ENCODE measurements around the gene RUNX2. TPM values are rescaled to one million over a fixed set of nuclear protein-coding genes. Genes with fewer than 3 reads are reported as not detected.

The RUNX2 gene
- total and polyA plus RNA-seq, 12 donors = 0.28 to 4.5 (median 1.8) TPM

DNA sequence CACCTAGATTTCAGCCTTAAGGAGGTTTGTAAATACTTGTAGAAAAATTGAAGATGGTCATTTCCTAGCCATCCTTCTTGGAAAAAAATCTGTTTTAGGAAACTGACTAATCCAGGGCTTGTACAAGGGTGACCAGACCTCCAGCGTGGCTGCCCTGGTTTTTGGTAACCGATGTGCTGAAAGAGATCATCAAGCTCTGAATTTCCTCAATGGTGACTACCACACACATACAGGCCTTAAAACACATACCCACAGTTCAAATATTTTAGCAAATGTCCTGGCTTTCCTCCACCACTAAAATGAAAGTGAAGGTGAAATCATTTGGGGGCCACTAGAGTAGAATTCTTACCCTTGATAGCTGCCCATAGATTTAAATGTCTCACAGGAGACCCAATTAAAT lies 264.9 kb downstream of the RUNX2 start:
- no peak for TF ChIP-seq POLR2A (IDR thresholded peaks at IDR 0.05)
- no peaks in the 10 kb centered on the region for H3K27me3 ChIP-seq
- no peaks in the 10 kb centered on the region for H3K4me1 ChIP-seq (replicated peaks in 1 of 2)
- H3K27ac ChIP-seq = no peak overlapping the region
- no peak for DNase-seq
- WGBS, 4 donors = 91 to 94% (median 92%) methylated on average over 2 of the region's 2 CpGs
- intact Hi-C loops (cut with DNase I) = no loop called here
- no peaks in the 10 kb centered on the region for H3K36me3 ChIP-seq (replicated peaks in 1 of 2)
- H3K9me3 ChIP-seq (replicated peaks in 1 of 3) = no peaks in the 10 kb centered on the region
- H3K4me3 ChIP-seq = no peak overlapping the region

DNA sequence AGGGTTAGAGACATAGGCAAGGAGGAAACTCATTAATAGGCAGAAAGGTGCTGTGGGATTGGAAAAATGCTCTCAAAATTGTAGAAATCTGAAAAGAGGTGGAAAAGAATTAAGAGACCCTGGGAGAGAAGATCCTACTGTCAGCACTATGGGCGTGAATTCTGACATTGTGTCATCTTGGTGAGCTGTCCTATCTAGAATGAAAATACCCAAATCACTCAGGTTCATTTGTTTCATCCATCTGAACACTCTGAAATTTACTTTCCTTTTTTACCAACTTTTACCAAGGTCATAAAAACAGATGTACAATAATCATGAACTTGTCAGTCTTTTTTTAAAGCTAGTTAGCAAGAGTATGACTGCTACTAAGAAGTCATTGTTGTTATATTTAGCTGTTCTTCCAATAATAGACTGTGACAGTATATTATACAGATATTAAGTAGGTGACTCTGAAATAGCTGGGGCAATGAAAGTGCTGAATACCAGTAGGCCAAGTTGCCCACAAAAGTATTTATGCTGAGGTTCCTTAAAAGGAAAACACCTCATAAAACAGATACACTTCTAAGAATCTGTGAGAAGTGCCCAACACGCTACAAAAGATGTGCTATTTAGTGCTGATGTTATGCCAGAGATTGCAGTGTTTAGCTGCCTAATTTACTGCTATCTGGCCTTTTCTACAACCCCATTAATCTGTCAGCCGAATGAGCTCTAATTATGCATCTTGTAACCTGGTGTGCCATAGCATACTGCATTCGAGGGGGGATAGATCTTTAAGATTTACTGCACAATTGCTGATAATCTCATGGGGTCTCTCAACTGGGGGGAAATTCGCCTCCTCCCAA lies 267.1 kb downstream of the RUNX2 start:
- no peak for TF ChIP-seq CTCF (IDR thresholded peaks at IDR 0.05)
- no peak for TF ChIP-seq POLR2A (IDR thresholded peaks at IDR 0.05)
- Histone ChIP-seq H3K27ac (no peak overlapping the region), H3K36me3 (replicated peaks in 1 of 2) (no peaks in the 10 kb centered on the region), H3K27me3 (no peaks in the 10 kb centered on the region), H3K4me3 (no peak overlapping the region), H3K4me1 (replicated peaks in 1 of 2) (no peaks in the 10 kb centered on the region), H3K9me3 (replicated peaks in 1 of 3) (peaks cover 0 to 2% (median 0%) of the 10 kb centered on the region in 3 donors)
- intact Hi-C loops (cut with DNase I) = no loop called here
- DNase-seq = no peak
- 65 to 74% (median 68%) methylated on average over 5 of the region's 5 CpGs for WGBS, 4 donors

GRCh38 chr6:45597424-45597823 lies 269.3 kb downstream of the RUNX2 start:
- Histone ChIP-seq H3K27me3 (no peaks in the 10 kb centered on the region), H3K27ac (no peak overlapping the region), H3K4me1 (replicated peaks in 1 of 2) (no peaks in the 10 kb centered on the region), H3K9me3 (replicated peaks in 1 of 3) (peaks cover 0 to 9% (median 0%) of the 10 kb centered on the region in 3 donors), H3K4me3 (no peak overlapping the region), H3K36me3 (replicated peaks in 1 of 2) (no peaks in the 10 kb centered on the region)
- intact Hi-C loops (cut with DNase I) = no loop called here
- WGBS, 4 donors = 78 to 85% (median 82%) methylated on average over 5 of the region's 5 CpGs
- no peak for DNase-seq
- TF ChIP-seq POLR2A (IDR thresholded peaks at IDR 0.05) (no peak), CTCF (IDR thresholded peaks at IDR 0.05) (no peak)

DNA sequence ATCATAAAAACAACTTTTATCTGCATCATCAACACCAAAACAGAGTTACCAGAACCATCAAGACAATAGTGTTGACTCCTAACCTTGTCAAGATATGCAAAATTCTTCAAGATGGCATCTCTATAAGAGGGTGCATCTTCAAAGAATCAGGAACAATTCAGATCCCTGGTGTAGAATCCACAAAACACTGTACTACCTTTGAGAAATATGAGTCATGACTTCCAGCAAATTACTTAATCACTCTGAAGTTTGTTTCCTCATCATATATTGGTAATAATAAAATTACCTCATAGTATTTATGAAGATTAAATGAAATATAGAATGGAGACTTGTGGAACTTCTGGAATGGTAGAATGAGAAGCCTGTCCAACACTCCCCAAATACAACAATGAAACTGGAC lies 270.9 kb downstream of the RUNX2 start:
- Histone ChIP-seq H3K27me3 (no peaks in the 10 kb centered on the region), H3K4me3 (no peak overlapping the region), H3K4me1 (replicated peaks in 1 of 2) (no peaks in the 10 kb centered on the region), H3K9me3 (replicated peaks in 1 of 3) (peaks cover 0 to 9% (median 0%) of the 10 kb centered on the region in 3 donors), H3K27ac (no peak overlapping the region), H3K36me3 (replicated peaks in 1 of 2) (no peaks in the 10 kb centered on the region)
- DNase-seq = no peak
- intact Hi-C loops (cut with DNase I) = no loop called here
- TF ChIP-seq POLR2A (IDR thresholded peaks at IDR 0.05) (no peak), CTCF (IDR thresholded peaks at IDR 0.05) (no peak)

DNA sequence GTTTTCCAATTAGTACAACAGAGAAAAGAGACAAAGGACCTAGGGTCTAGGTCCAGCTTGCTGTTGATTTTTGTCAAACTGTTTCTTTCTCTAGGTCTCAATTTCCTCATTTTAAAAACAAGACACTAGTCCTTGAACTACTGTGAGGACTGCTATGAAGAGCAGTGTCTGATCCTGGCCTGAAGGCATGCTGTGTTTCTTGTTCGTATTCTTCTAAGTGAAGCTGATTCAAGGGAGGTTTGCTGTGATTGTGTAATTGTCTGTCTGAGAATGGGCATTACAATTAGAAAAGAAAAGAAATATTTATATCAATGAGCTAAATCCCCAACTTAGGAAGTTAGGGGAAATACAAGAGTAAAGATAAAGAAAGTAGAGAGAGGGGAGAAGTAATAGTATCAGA lies 277.8 kb downstream of the RUNX2 start:
- Histone ChIP-seq H3K27me3 (no peaks in the 10 kb centered on the region), H3K4me3 (no peak overlapping the region), H3K27ac (no peak overlapping the region), H3K4me1 (replicated peaks in 1 of 2) (no peaks in the 10 kb centered on the region), H3K9me3 (replicated peaks in 1 of 3) (no peaks in the 10 kb centered on the region), H3K36me3 (replicated peaks in 1 of 2) (no peaks in the 10 kb centered on the region)
- WGBS, 4 donors = 90 to 97% (median 93%) methylated on average over 1 of the region's 1 CpG
- TF ChIP-seq POLR2A (IDR thresholded peaks at IDR 0.05) (no peak), CTCF (IDR thresholded peaks at IDR 0.05) (no peak)
- no peak for DNase-seq
- intact Hi-C loops (cut with DNase I) = no loop called here
